ENCODE measurements around the gene ZBTB7C. TPM values are rescaled to one million over a fixed set of nuclear protein-coding genes. Genes with fewer than 3 reads are reported as not detected.

ZBTB7C gene
- total and polyA plus RNA-seq, 4 donors: 0.19 to 1.1 (median 0.45) TPM

- Histone ChIP-seq H3K27ac (ENCODE audit: low read depth in 1 of 2, low read length in 2 of 2) (no peak overlapping the region), H3K9me3 (ENCODE audit: control insufficient read depth in 4 of 4, low read length in 3 of 4) (no peaks in the 10 kb centered on the region), H3K4me1 (ENCODE audit: control insufficient read depth in 4 of 4, insufficient read depth in 4 of 4, low read length in 3 of 4) (peaks cover 0 to 7% (median 3%) of the 10 kb centered on the region in 4 donors), H3K27me3 (ENCODE audit: control insufficient read depth in 4 of 4, insufficient read depth in 4 of 4, low read length in 3 of 4) (no peaks in the 10 kb centered on the region), H3K36me3 (ENCODE audit: control insufficient read depth in 4 of 4, insufficient read depth in 3 of 4, low read depth in 1 of 4, low read length in 3 of 4) (no peaks in the 10 kb centered on the region), H3K4me3 (ENCODE audit: low read depth in 1 of 3, low read length in 3 of 3) (no peak overlapping the region), H3K9ac (ENCODE audit: low read depth in 1 of 2, low read length in 2 of 2) (no peak overlapping the region)
- 68% methylated on average over 6 of the region's 6 CpGs for WGBS
- TF ChIP-seq SP1 (IDR thresholded peaks at IDR 0.05) (no peak), FOXA2 (IDR thresholded peaks at IDR 0.05) (no peak), JUND (IDR thresholded peaks at IDR 0.05) (no peak), RXRA (IDR thresholded peaks at IDR 0.05) (no peak), HNF4G (IDR thresholded peaks at IDR 0.05) (no peak), EGR1 (IDR thresholded peaks at IDR 0.05; ENCODE audit: low read depth in 2 of 2) (no peak)
- DNase-seq (ENCODE audit: low spot score): no peak
Measured at GRCh38 chr18:48342125-48342524, 67.1 kb downstream of the ZBTB7C start.

GRCh38 chr18:48340560-48340959, 68.6 kb downstream of the ZBTB7C start:
- 75% methylated on average over 8 of the region's 8 CpGs for WGBS
- no peak overlapping the region for H3K4me3 ChIP-seq (ENCODE audit: low read depth in 1 of 3, low read length in 3 of 3)
- H3K4me1 ChIP-seq (ENCODE audit: control insufficient read depth in 4 of 4, insufficient read depth in 4 of 4, low read length in 3 of 4): peaks cover 0 to 7% (median 3%) of the 10 kb centered on the region in 4 donors
- TF ChIP-seq ATF3 (IDR thresholded peaks at IDR 0.05): no peak
- no peak for TF ChIP-seq SP1 (IDR thresholded peaks at IDR 0.05)
- no peak for TF ChIP-seq TAF1 (conservative IDR thresholded peaks at IDR 0.05)
- no peak for TF ChIP-seq NR2F2 (IDR thresholded peaks at IDR 0.05)
- TF ChIP-seq CTCF (IDR thresholded peaks at IDR 0.05; ENCODE audit: low read depth, low read length, missing input control): no peak
- TF ChIP-seq REST (IDR thresholded peaks at IDR 0.05): no peak
- TF ChIP-seq GABPA (IDR thresholded peaks at IDR 0.05 in 1 of 2, conservative IDR thresholded peaks at IDR 0.05 in 1 of 2): no peak
- TF ChIP-seq FOXA2 (IDR thresholded peaks at IDR 0.05): no peak
- TF ChIP-seq YY1 (IDR thresholded peaks at IDR 0.05): no peak
- TF ChIP-seq HNF4G (IDR thresholded peaks at IDR 0.05): no peak
- TF ChIP-seq MAX (IDR thresholded peaks at IDR 0.05): no peak
- no peak for TF ChIP-seq HNF4A (conservative IDR thresholded peaks at IDR 0.05)
- no peak for TF ChIP-seq ZBTB33 (IDR thresholded peaks at IDR 0.05)
- TF ChIP-seq EGR1 (IDR thresholded peaks at IDR 0.05; ENCODE audit: low read depth in 2 of 2): no peak
- no peak overlapping the region for H3K27ac ChIP-seq (ENCODE audit: low read depth in 1 of 2, low read length in 2 of 2)
- no peak for DNase-seq (ENCODE audit: low spot score)
- H3K9me3 ChIP-seq (ENCODE audit: control insufficient read depth in 4 of 4, low read length in 3 of 4): no peaks in the 10 kb centered on the region
- H3K36me3 ChIP-seq (ENCODE audit: control insufficient read depth in 4 of 4, insufficient read depth in 3 of 4, low read depth in 1 of 4, low read length in 3 of 4): no peaks in the 10 kb centered on the region
- H3K9ac ChIP-seq (ENCODE audit: low read depth in 1 of 2, low read length in 2 of 2): no peak overlapping the region
- no peaks in the 10 kb centered on the region for H3K27me3 ChIP-seq (ENCODE audit: control insufficient read depth in 4 of 4, insufficient read depth in 4 of 4, low read length in 3 of 4)

Measured in liver (tissue), 9 donors.